NB4 (cell line): ENCODE measurements around the gene DPP9.

Experiments
- CTCF ChIP-seq: IDR thresholded peaks from one replicate; pipeline ENCODE4 v1.5.1; 2012; ENCODE audit warnings: low read depth, low read length
- POLR2A ChIP-seq: IDR thresholded peaks from 2 replicates; pipeline ENCODE4 v1.6.1; 2011; ENCODE audit warnings: mild to moderate bottlenecking; ENCODE audit not compliant: insufficient read length; ENCODE audit errors: extremely low read depth
- TF ChIP-seq, protein P1 (sequence below): IDR thresholded peaks from 2 replicates; pipeline ENCODE4 v1.6.1; 2011; ENCODE audit warnings: low read depth, low read length

DNA sequence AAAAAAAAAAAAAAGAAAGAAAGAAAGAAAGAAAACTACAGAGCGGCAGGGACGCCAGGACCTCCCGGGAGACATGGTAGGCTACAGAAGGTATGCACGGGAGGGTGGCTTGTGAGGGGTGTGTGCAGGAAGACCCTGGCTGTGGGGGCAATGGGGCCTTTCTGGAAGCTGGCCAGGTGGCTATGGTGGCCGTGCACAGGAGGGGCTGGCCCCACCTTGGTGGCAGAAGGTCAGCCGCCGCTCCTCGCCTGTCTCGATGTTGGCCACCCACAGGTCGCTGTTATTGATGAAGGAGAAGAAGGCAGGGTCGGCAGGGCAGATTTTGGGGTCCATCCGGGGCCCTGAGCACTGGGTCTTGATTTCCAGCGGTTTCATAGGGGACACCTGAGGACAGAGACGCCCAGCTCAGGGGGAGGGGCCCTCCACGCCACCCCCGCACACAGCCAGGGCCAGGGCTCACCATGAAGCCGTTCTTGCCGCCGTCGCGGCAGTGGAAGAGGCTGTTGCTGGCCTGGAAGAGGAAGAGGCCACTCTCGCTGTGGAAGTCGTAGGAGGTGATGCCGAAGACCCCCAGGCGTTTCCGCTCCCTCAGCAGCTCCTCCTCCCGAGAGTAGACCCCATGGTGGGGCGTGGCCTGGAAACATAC, 19.8 kb downstream of the DPP9 start:
- TF ChIP-seq CTCF (no peak), POLR2A (no peak)
- TF ChIP-seq, protein P1, sequence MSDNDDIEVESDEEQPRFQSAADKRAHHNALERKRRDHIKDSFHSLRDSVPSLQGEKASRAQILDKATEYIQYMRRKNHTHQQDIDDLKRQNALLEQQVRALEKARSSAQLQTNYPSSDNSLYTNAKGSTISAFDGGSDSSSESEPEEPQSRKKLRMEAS, result no peak
